OCI-LY3 (cell line): ENCODE measurements around the gene PARN.
"Not testable (repeated sequence)": the region's sequence is repeated elsewhere in the genome, so short reads cannot be mapped to it uniquely, and the experiment has no call there.

ENCODE experiments used
- H2AFZ ChIP-seq: fragments of 200-600, 300-600 bp; shearing (Covaris generic); 2 replicates; pipeline ENCODE4 v1.6.0; 2014; ENCODE audit warnings: antibody characterized with exemption, low read depth, low read length
- H3K27ac ChIP-seq: fragments of 200-600, 300-600 bp; sonication (generic); 2 replicates; pipeline ENCODE4 v1.5.1; 2014; ENCODE audit warnings: mild to moderate bottlenecking, low read length, moderate library complexity, mixed read lengths
- H3K27me3 ChIP-seq: fragments of 200-600, 300-600 bp; sonication (generic); 2 replicates; pipeline ENCODE4 v1.6.1; 2014; ENCODE audit warnings: low read depth, low read length, mixed read lengths
- H3K36me3 ChIP-seq: fragments of 200-600, 300-600 bp; sonication (generic); replicated peaks from 2 replicates; pipeline ENCODE3; 2014; ENCODE audit warnings: low read depth, low read length, mixed read lengths
- H3K4me1 ChIP-seq: fragments of 300-600, 200-600 bp; sonication (generic); 2 replicates; pipeline ENCODE4 v1.6.1; 2014; ENCODE audit warnings: low read length, mixed read lengths
- H3K4me2 ChIP-seq: fragments of 200-600, 300-600 bp; sonication (generic); 2 replicates; pipeline ENCODE4 v1.6.1; 2014; ENCODE audit warnings: low read length, mixed read lengths
- H3K4me3 ChIP-seq: fragments of 300-600, 200-600 bp; sonication (generic); 2 replicates; pipeline ENCODE4 v1.5.1; 2014; ENCODE audit warnings: antibody characterized with exemption, mild to moderate bottlenecking, low read length, moderate library complexity
- H3K79me2 ChIP-seq: fragments of 300-600, 200-600 bp; shearing (Covaris generic); 2 replicates; pipeline ENCODE4 v1.6.1; 2014; ENCODE audit warnings: mild to moderate bottlenecking, low read length, mixed read lengths
- H3K9ac ChIP-seq: fragments of 300-600, 200-600 bp; shearing (Covaris generic); 2 replicates; pipeline ENCODE4 v1.6.0; 2014; ENCODE audit warnings: mild to moderate bottlenecking, low read length, moderate library complexity
- H3K9me3 ChIP-seq: fragments of 200-600, 300-600 bp; shearing (Covaris generic); 2 replicates; pipeline ENCODE4 v1.6.1; 2014; ENCODE audit warnings: low read length, mixed read lengths; ENCODE audit not compliant: insufficient read depth
- H4K20me1 ChIP-seq: fragments of 200-600, 300-600 bp; sonication (generic); 2 replicates; pipeline ENCODE4 v1.6.1; 2016; ENCODE audit warnings: low read length, mixed read lengths; ENCODE audit not compliant: insufficient read depth
- CTCF ChIP-seq: fragments of 200-600, 300-600 bp; sonication (generic); IDR thresholded peaks from 2 replicates; pipeline ENCODE4 v1.5.1; 2014; ENCODE audit warnings: antibody characterized with exemption, low read length, low read depth
- EZH2phosphoT487 ChIP-seq: fragments of 200-600 bp; shearing (Covaris generic); IDR thresholded peaks from 2 replicates; pipeline ENCODE4 v1.6.1; 2018; ENCODE audit warnings: antibody characterized with exemption, mixed run types, low read depth

PARN gene

GRCh38 chr16:14545346-14545884 is 84.6 kb downstream of the PARN start:
- Histone ChIP-seq H3K27ac (no peak overlapping the region), H3K4me1 (no peaks in the 10 kb centered on the region), H3K79me2 (no peaks in the 10 kb centered on the region), H4K20me1 (no peaks in the 10 kb centered on the region), H2AFZ (no peak overlapping the region), H3K9me3 (no peaks in the 10 kb centered on the region), H3K4me3 (no peak overlapping the region), H3K36me3 (peaks cover 29% of the 10 kb centered on the region), H3K9ac (no peak overlapping the region), H3K4me2 (no peak overlapping the region), H3K27me3 (no peaks in the 10 kb centered on the region)
- TF ChIP-seq CTCF (no peak), EZH2phosphoT487 (no peak)

- not testable (repeated sequence) for H3K27me3 ChIP-seq, H3K4me1 ChIP-seq, H3K79me2 ChIP-seq, H4K20me1 ChIP-seq, H2AFZ ChIP-seq, H3K27ac ChIP-seq, H3K4me3 ChIP-seq, H3K9ac ChIP-seq, H3K4me2 ChIP-seq, H3K9me3 ChIP-seq
- peaks cover 29% of the 10 kb centered on the region for H3K36me3 ChIP-seq
Measured at GRCh38 chr16:14544846-14545245, 85.2 kb downstream of the PARN start.

GRCh38 chr16:14539631-14540030 is 90.4 kb downstream of the PARN start:
- TF ChIP-seq EZH2phosphoT487 (no peak), CTCF (no peak)
- H3K27me3 ChIP-seq: no peaks in the 10 kb centered on the region
- peaks cover 20% of the 10 kb centered on the region for H3K36me3 ChIP-seq
- no peaks in the 10 kb centered on the region for H3K79me2 ChIP-seq
- H3K9ac ChIP-seq: no peak overlapping the region
- no peaks in the 10 kb centered on the region for H3K9me3 ChIP-seq
- H3K4me1 ChIP-seq: no peaks in the 10 kb centered on the region
- H3K4me2 ChIP-seq: no peak overlapping the region
- H3K4me3 ChIP-seq: no peak overlapping the region
- H3K27ac ChIP-seq: no peak overlapping the region
- H2AFZ ChIP-seq: no peak overlapping the region
- H4K20me1 ChIP-seq: no peaks in the 10 kb centered on the region

GRCh38 chr16:14539156-14539555 is 90.9 kb downstream of the PARN start:
- no peaks in the 10 kb centered on the region for H3K9me3 ChIP-seq
- H3K27me3 ChIP-seq: no peaks in the 10 kb centered on the region
- no peak overlapping the region for H3K4me3 ChIP-seq
- no peaks in the 10 kb centered on the region for H3K4me1 ChIP-seq
- no peak overlapping the region for H2AFZ ChIP-seq
- TF ChIP-seq EZH2phosphoT487: no peak
- TF ChIP-seq CTCF: no peak
- no peaks in the 10 kb centered on the region for H3K79me2 ChIP-seq
- H3K27ac ChIP-seq: no peak overlapping the region
- no peaks in the 10 kb centered on the region for H4K20me1 ChIP-seq
- peaks cover 20% of the 10 kb centered on the region for H3K36me3 ChIP-seq
- no peak overlapping the region for H3K4me2 ChIP-seq
- H3K9ac ChIP-seq: no peak overlapping the region

GRCh38 chr16:14538604-14539003 is 91.5 kb downstream of the PARN start:
- TF ChIP-seq CTCF (no peak), EZH2phosphoT487 (no peak)
- Histone ChIP-seq H3K36me3 (peaks cover 22% of the 10 kb centered on the region), H3K27ac (no peak overlapping the region), H3K4me2 (no peak overlapping the region), H3K79me2 (no peaks in the 10 kb centered on the region), H3K27me3 (no peaks in the 10 kb centered on the region), H2AFZ (no peak overlapping the region), H4K20me1 (no peaks in the 10 kb centered on the region), H3K4me1 (no peaks in the 10 kb centered on the region), H3K9ac (no peak overlapping the region), H3K9me3 (no peaks in the 10 kb centered on the region), H3K4me3 (no peak overlapping the region)
